OCI-LY1 (cell line): ENCODE results near the gene RGS14.

Source experiments
- H2AFZ ChIP-seq: fragments of 200-600 bp; sonication (generic), shearing (Covaris generic); 2 replicates; pipeline ENCODE4 v1.6.0; 2014; ENCODE audit warnings: antibody characterized with exemption, mild to moderate bottlenecking, low read length
- H3F3A ChIP-seq: fragments of 200-600 bp; sonication (generic), shearing (Covaris generic); 2 replicates; pipeline ENCODE4 v1.6.0; 2014; ENCODE audit warnings: mild to moderate bottlenecking, antibody characterized with exemption, low read length, moderate library complexity; ENCODE audit not compliant: insufficient read depth
- H3K27ac ChIP-seq: fragments of 200-600 bp; sonication (generic); 2 replicates; pipeline ENCODE4 v1.5.1; 2014; ENCODE audit warnings: low read length, mixed run types, mild to moderate bottlenecking, low read depth; ENCODE audit not compliant: poor library complexity, severe bottlenecking
- H3K27me3 ChIP-seq: fragments of 200-600 bp; sonication (generic); 2 replicates; pipeline ENCODE4 v1.6.0; 2014; ENCODE audit warnings: antibody characterized with exemption, mild to moderate bottlenecking, low read length, moderate library complexity; ENCODE audit not compliant: insufficient read depth
- H3K36me3 ChIP-seq: fragments of 200-600 bp; sonication (generic); 2 replicates; pipeline ENCODE4 v1.6.1; 2014; ENCODE audit warnings: mild to moderate bottlenecking, antibody characterized with exemption, low read length, moderate library complexity, mixed read lengths; ENCODE audit not compliant: insufficient read depth
- H3K4me1 ChIP-seq: fragments of 200-600 bp; sonication (generic); 2 replicates; pipeline ENCODE4 v1.5.1; 2014; ENCODE audit warnings: mild to moderate bottlenecking, low read length, moderate library complexity; ENCODE audit not compliant: insufficient read depth, severe bottlenecking
- H3K4me2 ChIP-seq: fragments of 200-600 bp; sonication (generic), shearing (Covaris generic); 2 replicates; pipeline ENCODE4 v1.6.1; 2014; ENCODE audit warnings: low read length
- H3K4me3 ChIP-seq: fragments of 200-600 bp; sonication (generic); 2 replicates; pipeline ENCODE4 v1.5.1; 2014; ENCODE audit warnings: low read length, low read depth, mild to moderate bottlenecking, mixed read lengths; ENCODE audit not compliant: poor library complexity, severe bottlenecking
- H3K79me2 ChIP-seq: fragments of 200-600 bp; shearing (Covaris generic); 2 replicates; pipeline ENCODE4 v1.6.1; 2016; ENCODE audit warnings: mixed run types, low read length, mixed read lengths; ENCODE audit not compliant: insufficient read depth
- H3K9ac ChIP-seq: fragments of 200-600 bp; sonication (generic), shearing (Covaris generic); 2 replicates; pipeline ENCODE4 v1.6.1; 2014; ENCODE audit warnings: mild to moderate bottlenecking, low read length, mixed read lengths
- H3K9me2 ChIP-seq: fragments of 200-600 bp; sonication (generic), shearing (Covaris generic); 2 replicates; pipeline ENCODE4 v1.6.1; 2014; ENCODE audit warnings: low read depth, mild to moderate bottlenecking, low read length, mixed read lengths
- H3K9me3 ChIP-seq: fragments of 200-600 bp; shearing (Covaris generic); 2 replicates; pipeline ENCODE4 v1.6.1; 2014; ENCODE audit warnings: low read length, mixed read lengths
- H4K20me1 ChIP-seq: fragments of 200-600 bp; sonication (generic), shearing (Covaris generic); 2 replicates; pipeline ENCODE4 v1.6.0; 2016; ENCODE audit warnings: mild to moderate bottlenecking, low read length; ENCODE audit not compliant: insufficient read depth
- EZH2 ChIP-seq: fragments of 200-600 bp; sonication (generic), shearing (Covaris generic); IDR thresholded peaks from 2 replicates; pipeline ENCODE4 v1.8.0; 2017; ENCODE audit warnings: borderline replicate concordance, mixed run types, mild to moderate bottlenecking, antibody characterized with exemption, low read length, moderate library complexity, mixed read lengths
- TF ChIP-seq, protein P1 (sequence below): fragments of 200-600 bp; sonication (generic), shearing (Covaris generic); IDR thresholded peaks from 2 replicates; pipeline ENCODE4 v1.5.1; 2017; ENCODE audit warnings: mild to moderate bottlenecking, antibody characterized with exemption, low read length, moderate library complexity, mixed read lengths

RGS14 gene

DNA sequence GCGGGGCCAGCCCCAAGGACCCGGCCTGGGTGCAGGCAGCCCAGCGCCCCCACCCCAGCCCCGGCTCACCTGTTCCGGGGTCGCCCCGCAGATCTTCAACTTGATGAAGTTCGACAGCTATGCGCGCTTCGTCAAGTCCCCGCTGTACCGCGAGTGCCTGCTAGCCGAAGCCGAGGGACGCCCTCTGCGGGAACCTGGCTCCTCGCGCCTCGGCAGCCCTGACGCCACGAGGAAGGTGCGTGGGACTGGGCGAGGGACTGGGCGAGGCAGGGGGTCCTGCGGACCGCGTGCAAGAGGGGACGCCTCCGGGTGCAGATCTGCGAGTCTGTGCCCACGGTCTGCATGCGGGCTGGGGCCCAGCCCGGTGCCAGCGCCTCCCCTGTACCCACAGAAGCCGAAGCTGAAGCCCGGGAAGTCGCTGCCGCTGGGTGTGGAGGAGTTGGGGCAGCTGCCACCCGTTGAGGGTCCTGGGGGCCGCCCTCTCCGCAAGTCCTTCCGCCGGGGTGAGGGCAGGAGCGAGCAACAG, 9.7 kb downstream of the RGS14 start:
- no peak overlapping the region for H3K27ac ChIP-seq
- peaks cover 25% of the 10 kb centered on the region for H3K36me3 ChIP-seq
- H3K4me2 ChIP-seq, result no peak overlapping the region
- H2AFZ ChIP-seq, result no peak overlapping the region
- no peaks in the 10 kb centered on the region for H3K79me2 ChIP-seq
- no peaks in the 10 kb centered on the region for H4K20me1 ChIP-seq
- H3K27me3 ChIP-seq, result no peaks in the 10 kb centered on the region
- H3K9me2 ChIP-seq, result no peaks in the 10 kb centered on the region
- no peak for TF ChIP-seq EZH2
- H3K4me3 ChIP-seq, result no peak overlapping the region
- peaks cover 42% of the 10 kb centered on the region for H3K4me1 ChIP-seq
- H3K9me3 ChIP-seq, result no peaks in the 10 kb centered on the region
- no peaks in the 10 kb centered on the region for H3F3A ChIP-seq
- H3K9ac ChIP-seq, result no peak overlapping the region

DNA sequence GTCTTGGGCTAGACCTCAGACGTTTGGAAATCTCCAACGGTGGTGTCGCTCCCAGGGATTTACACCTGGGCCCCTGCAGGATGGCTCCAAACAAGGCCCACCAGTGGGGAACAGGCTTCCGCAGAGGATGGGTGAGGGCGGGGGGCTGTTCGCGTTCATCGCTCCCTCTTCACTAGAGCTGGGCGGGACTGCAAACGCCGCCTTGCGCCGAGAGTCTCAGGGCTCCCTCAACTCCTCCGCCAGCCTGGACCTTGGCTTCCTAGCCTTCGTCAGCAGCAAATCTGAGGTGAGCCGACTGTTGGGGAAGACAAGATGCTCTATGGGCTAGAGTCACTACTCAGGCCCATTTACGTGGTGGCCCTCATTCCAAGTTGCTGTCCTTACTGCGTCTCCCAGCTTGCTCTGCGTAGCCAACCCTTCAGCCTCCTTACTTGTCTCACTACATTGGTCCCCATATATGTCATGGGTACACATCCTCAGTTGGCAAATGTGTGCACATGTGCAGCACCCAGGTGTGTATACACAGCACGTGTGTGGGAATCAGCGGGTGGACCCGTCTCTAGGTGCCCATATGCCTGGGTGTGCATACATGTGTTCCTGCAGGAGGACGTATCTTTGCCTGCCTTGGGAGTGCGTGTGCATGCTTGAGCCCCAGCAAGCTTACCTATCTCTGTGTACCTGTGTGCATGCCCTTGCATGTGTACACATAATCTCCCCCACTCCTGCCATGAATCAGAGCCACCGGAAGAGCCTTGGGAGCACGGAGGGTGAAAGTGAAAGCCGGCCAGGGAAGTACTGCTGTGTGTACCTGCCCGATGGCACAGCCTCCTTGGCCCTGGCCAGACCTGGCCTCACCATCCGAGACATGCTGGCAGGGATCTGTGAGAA, 10.5 kb downstream of the RGS14 start:
- Histone ChIP-seq H3K4me2 (no peak overlapping the region), H3K4me3 (no peak overlapping the region), H3K9me3 (no peaks in the 10 kb centered on the region)

DNA sequence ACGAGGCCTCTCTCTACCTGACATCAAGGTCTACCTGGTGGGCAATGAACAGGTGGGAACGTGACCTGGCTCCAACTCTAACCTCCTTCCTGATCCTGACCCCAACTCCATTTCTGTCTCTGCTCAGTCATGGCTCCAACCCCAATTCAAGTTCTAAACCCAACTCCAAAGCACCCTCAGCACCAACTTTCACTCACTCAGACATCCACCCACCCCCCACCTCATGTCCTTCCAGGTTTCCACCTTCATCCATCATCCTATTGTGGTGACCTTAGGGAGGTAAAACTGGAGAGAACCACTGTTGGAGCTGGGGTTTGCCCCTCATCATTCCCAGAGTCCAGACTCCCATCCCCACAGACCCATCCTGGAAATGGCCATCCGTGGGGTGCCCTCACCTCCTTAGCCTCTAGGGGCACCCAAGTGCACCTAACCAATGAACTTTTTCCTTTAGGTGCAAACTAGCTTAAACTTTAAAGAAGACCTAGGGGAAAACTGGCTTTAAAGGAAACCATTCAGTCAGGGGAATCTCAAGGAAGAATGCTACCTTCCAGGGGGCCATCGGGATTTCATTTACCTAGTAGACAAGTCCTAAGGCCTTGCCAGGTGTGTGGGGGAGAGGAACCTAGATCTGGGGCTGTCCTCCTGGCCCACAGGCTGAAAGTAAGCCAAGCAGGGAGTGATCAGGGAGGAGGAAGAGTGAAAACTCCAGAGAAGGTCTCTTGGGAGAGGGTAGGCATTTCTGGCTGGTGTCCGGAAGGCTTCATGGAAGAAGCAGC, 11.3 kb downstream of the RGS14 start:
- H3F3A ChIP-seq, result no peaks in the 10 kb centered on the region
- peak overlapping the region; percentile 12; the same call in 1 of the 2 replicates for H3K9ac ChIP-seq
- no peaks in the 10 kb centered on the region for H4K20me1 ChIP-seq
- no peaks in the 10 kb centered on the region for H3K79me2 ChIP-seq
- no peak for TF ChIP-seq EZH2
- TF ChIP-seq, protein P1, sequence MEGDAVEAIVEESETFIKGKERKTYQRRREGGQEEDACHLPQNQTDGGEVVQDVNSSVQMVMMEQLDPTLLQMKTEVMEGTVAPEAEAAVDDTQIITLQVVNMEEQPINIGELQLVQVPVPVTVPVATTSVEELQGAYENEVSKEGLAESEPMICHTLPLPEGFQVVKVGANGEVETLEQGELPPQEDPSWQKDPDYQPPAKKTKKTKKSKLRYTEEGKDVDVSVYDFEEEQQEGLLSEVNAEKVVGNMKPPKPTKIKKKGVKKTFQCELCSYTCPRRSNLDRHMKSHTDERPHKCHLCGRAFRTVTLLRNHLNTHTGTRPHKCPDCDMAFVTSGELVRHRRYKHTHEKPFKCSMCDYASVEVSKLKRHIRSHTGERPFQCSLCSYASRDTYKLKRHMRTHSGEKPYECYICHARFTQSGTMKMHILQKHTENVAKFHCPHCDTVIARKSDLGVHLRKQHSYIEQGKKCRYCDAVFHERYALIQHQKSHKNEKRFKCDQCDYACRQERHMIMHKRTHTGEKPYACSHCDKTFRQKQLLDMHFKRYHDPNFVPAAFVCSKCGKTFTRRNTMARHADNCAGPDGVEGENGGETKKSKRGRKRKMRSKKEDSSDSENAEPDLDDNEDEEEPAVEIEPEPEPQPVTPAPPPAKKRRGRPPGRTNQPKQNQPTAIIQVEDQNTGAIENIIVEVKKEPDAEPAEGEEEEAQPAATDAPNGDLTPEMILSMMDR, result peak; percentile 86
- no peaks in the 10 kb centered on the region for H3K27me3 ChIP-seq
- no peaks in the 10 kb centered on the region for H3K9me2 ChIP-seq
- no peak overlapping the region for H3K4me3 ChIP-seq
- peak overlapping the region; percentile 75 for H3K27ac ChIP-seq
- H3K9me3 ChIP-seq, result no peaks in the 10 kb centered on the region
- H2AFZ ChIP-seq, result no peak overlapping the region
- H3K36me3 ChIP-seq, result peaks cover 29% of the 10 kb centered on the region
- no peak overlapping the region; the same call in 1 of the 2 replicates for H3K4me2 ChIP-seq
- H3K4me1 ChIP-seq, result peaks cover 29% of the 10 kb centered on the region

More for the DNA sequence above, 10.5 kb downstream of the RGS14 start:
- Histone ChIP-seq H3K79me2 (no peaks in the 10 kb centered on the region), H3K27me3 (no peaks in the 10 kb centered on the region), H4K20me1 (no peaks in the 10 kb centered on the region), H3K9ac (no peak overlapping the region), H3K9me2 (no peaks in the 10 kb centered on the region), H3K36me3 (peaks cover 29% of the 10 kb centered on the region), H3K27ac (no peak overlapping the region), H3F3A (no peaks in the 10 kb centered on the region), H3K4me1 (peaks cover 34% of the 10 kb centered on the region), H2AFZ (no peak overlapping the region)
- TF ChIP-seq, protein P1, result no peak
- no peak for TF ChIP-seq EZH2
